Measurements from ENCODE around the gene KIRREL3.

KIRREL3 gene

GRCh38 chr11:126725043-126725442 is 275.5 kb downstream of the KIRREL3 start:
- Histone ChIP-seq H3K9ac (ENCODE audit: low read length) (no peak overlapping the region), H2AFZ (ENCODE audit: low read depth, low read length) (no peak overlapping the region), H3K4me3 (ENCODE audit: low read length) (no peak overlapping the region), H3K4me1 (ENCODE audit: low read length) (no peaks in the 10 kb centered on the region), H3K79me2 (ENCODE audit: low read length) (no peaks in the 10 kb centered on the region), H3K36me3 (replicated peaks; ENCODE audit: low read depth, low read length) (no peaks in the 10 kb centered on the region), H3K9me3 (ENCODE audit: insufficient read depth, low read length) (no peaks in the 10 kb centered on the region), H3K27ac (ENCODE audit: low read length) (no peak overlapping the region), H4K20me1 (ENCODE audit: insufficient read depth, low read length) (no peaks in the 10 kb centered on the region), H3K4me2 (ENCODE audit: low read length) (no peak overlapping the region), H3K27me3 (ENCODE audit: low read depth, low read length) (peaks cover 33% of the 10 kb centered on the region)
- TF ChIP-seq, protein P1, sequence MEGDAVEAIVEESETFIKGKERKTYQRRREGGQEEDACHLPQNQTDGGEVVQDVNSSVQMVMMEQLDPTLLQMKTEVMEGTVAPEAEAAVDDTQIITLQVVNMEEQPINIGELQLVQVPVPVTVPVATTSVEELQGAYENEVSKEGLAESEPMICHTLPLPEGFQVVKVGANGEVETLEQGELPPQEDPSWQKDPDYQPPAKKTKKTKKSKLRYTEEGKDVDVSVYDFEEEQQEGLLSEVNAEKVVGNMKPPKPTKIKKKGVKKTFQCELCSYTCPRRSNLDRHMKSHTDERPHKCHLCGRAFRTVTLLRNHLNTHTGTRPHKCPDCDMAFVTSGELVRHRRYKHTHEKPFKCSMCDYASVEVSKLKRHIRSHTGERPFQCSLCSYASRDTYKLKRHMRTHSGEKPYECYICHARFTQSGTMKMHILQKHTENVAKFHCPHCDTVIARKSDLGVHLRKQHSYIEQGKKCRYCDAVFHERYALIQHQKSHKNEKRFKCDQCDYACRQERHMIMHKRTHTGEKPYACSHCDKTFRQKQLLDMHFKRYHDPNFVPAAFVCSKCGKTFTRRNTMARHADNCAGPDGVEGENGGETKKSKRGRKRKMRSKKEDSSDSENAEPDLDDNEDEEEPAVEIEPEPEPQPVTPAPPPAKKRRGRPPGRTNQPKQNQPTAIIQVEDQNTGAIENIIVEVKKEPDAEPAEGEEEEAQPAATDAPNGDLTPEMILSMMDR (IDR thresholded peaks at IDR 0.05; ENCODE audit: low read depth, low read length) = no peak
- no peak for TF ChIP-seq EZH2phosphoT487 (IDR thresholded peaks at IDR 0.05; ENCODE audit: low read depth)

- no peak overlapping the region for H3K4me2 ChIP-seq (ENCODE audit: low read length)
Observed at GRCh38 chr11:126723665-126724045, 276.9 kb downstream of the KIRREL3 start.

GRCh38 chr11:126722956-126723664 is 277.5 kb downstream of the KIRREL3 start:
- H3K4me1 ChIP-seq (ENCODE audit: low read length) = no peaks in the 10 kb centered on the region
- H3K36me3 ChIP-seq (replicated peaks; ENCODE audit: low read depth, low read length) = no peaks in the 10 kb centered on the region
- H3K4me2 ChIP-seq (ENCODE audit: low read length) = no peak overlapping the region
- TF ChIP-seq, protein P1 (IDR thresholded peaks at IDR 0.05; ENCODE audit: low read depth, low read length) = no peak
- TF ChIP-seq EZH2phosphoT487 (IDR thresholded peaks at IDR 0.05; ENCODE audit: low read depth) = no peak
- no peaks in the 10 kb centered on the region for H3K9me3 ChIP-seq (ENCODE audit: insufficient read depth, low read length)
- H3K27ac ChIP-seq (ENCODE audit: low read length) = no peak overlapping the region
- peaks cover 52% of the 10 kb centered on the region for H3K27me3 ChIP-seq (ENCODE audit: low read depth, low read length)
- no peak overlapping the region for H3K4me3 ChIP-seq (ENCODE audit: low read length)
- H3K79me2 ChIP-seq (ENCODE audit: low read length) = no peaks in the 10 kb centered on the region
- no peak overlapping the region for H2AFZ ChIP-seq (ENCODE audit: low read depth, low read length)
- no peak overlapping the region for H3K9ac ChIP-seq (ENCODE audit: low read length)
- H4K20me1 ChIP-seq (ENCODE audit: insufficient read depth, low read length) = no peaks in the 10 kb centered on the region

More at GRCh38 chr11:126723665-126724045, 276.9 kb downstream of the KIRREL3 start:
- H3K27me3 ChIP-seq (ENCODE audit: low read depth, low read length) = peaks cover 46% of the 10 kb centered on the region
- H3K27ac ChIP-seq (ENCODE audit: low read length) = no peak overlapping the region
- H2AFZ ChIP-seq (ENCODE audit: low read depth, low read length) = no peak overlapping the region
- TF ChIP-seq EZH2phosphoT487 (IDR thresholded peaks at IDR 0.05; ENCODE audit: low read depth) = no peak
- TF ChIP-seq, protein P1 (IDR thresholded peaks at IDR 0.05; ENCODE audit: low read depth, low read length) = no peak
- no peaks in the 10 kb centered on the region for H3K36me3 ChIP-seq (replicated peaks; ENCODE audit: low read depth, low read length)
- no peak overlapping the region for H3K4me3 ChIP-seq (ENCODE audit: low read length)
- no peaks in the 10 kb centered on the region for H3K4me1 ChIP-seq (ENCODE audit: low read length)
- no peaks in the 10 kb centered on the region for H4K20me1 ChIP-seq (ENCODE audit: insufficient read depth, low read length)
- no peak overlapping the region for H3K9ac ChIP-seq (ENCODE audit: low read length)
- H3K79me2 ChIP-seq (ENCODE audit: low read length) = no peaks in the 10 kb centered on the region
- no peaks in the 10 kb centered on the region for H3K9me3 ChIP-seq (ENCODE audit: insufficient read depth, low read length)

GRCh38 chr11:126722006-126722736 is 278.4 kb downstream of the KIRREL3 start:
- peaks cover 54% of the 10 kb centered on the region for H3K27me3 ChIP-seq (ENCODE audit: low read depth, low read length)
- H3K9ac ChIP-seq (ENCODE audit: low read length) = no peak overlapping the region
- H4K20me1 ChIP-seq (ENCODE audit: insufficient read depth, low read length) = no peaks in the 10 kb centered on the region
- no peaks in the 10 kb centered on the region for H3K79me2 ChIP-seq (ENCODE audit: low read length)
- no peak overlapping the region for H3K4me3 ChIP-seq (ENCODE audit: low read length)
- H2AFZ ChIP-seq (ENCODE audit: low read depth, low read length) = no peak overlapping the region
- H3K4me2 ChIP-seq (ENCODE audit: low read length) = no peak overlapping the region
- no peaks in the 10 kb centered on the region for H3K4me1 ChIP-seq (ENCODE audit: low read length)
- H3K27ac ChIP-seq (ENCODE audit: low read length) = no peak overlapping the region
- no peaks in the 10 kb centered on the region for H3K36me3 ChIP-seq (replicated peaks; ENCODE audit: low read depth, low read length)
- no peak for TF ChIP-seq EZH2phosphoT487 (IDR thresholded peaks at IDR 0.05; ENCODE audit: low read depth)
- TF ChIP-seq, protein P1 (IDR thresholded peaks at IDR 0.05; ENCODE audit: low read depth, low read length) = no peak
- no peaks in the 10 kb centered on the region for H3K9me3 ChIP-seq (ENCODE audit: insufficient read depth, low read length)
